HCT116 (cell line): ENCODE results near the gene RAP1GAP2. TPM values are rescaled to one million over a fixed set of nuclear protein-coding genes. Genes with fewer than 3 reads are reported as not detected.

ENCODE experiments used
- ATAC-seq: fragments of 200-7000 bp; cut with Tn5 transposase; 2 replicates; pipeline ENCODE4 v1.9.1; 2020; ENCODE audit warnings: mild to moderate bottlenecking, moderate library complexity
- BruUV-seq: library from RNA; stranded (reverse); fragments of 400-500 nt; replicated peaks from 2 replicates; lab custom pipeline; 2021; lab: Mats Ljungman, UMichigan
- CTCF ChIA-PET: fragments of 300-600 bp; sonication (Branson Sonifier 250); formaldehyde crosslinking; loops from one replicate; lab custom pipeline; 2021; ENCODE audit warnings: antibody characterized with exemption; lab: Charles Lee
- POLR2A ChIA-PET: fragments of 300-600, 350-600 bp; sonication (Branson Sonifier 250); formaldehyde crosslinking; loops from one replicate; lab custom pipeline; 2021; ENCODE audit warnings: antibody characterized with exemption; lab: Charles Lee
- RAD21 ChIA-PET, 2 experiments: fragments of 300-600 bp; sonication (Branson Sonifier 250); formaldehyde crosslinking; loops; one replicate each; lab custom pipeline; 2023; ENCODE audit warnings: low total read pairs in 2 of 2; ENCODE audit not compliant: uncharacterized antibody in 2 of 2, unreplicated experiment in 2 of 2, low non-redundant PET in 1 of 2; lab: Charles Lee
- DNase-seq: peaks from one replicate; pipeline ENCODE4 v3.0.0-alpha.2; 2010; ENCODE audit warnings: low read depth, low spot score
- H2AFZ ChIP-seq: fragments of 200-600 bp; shearing (Covaris generic), sonication (generic); 2 replicates; pipeline ENCODE4 v1.6.1; 2017; ENCODE audit warnings: low read depth, mixed run types, mixed read lengths, antibody characterized with exemption, low read length; ENCODE audit not compliant: poor library complexity, severe bottlenecking
- H3K27ac ChIP-seq: 2 replicates; pipeline ENCODE4 v1.5.1; 2012; ENCODE audit warnings: low read depth, low read length
- H3K27me3 ChIP-seq: fragments of 200-600 bp; sonication (generic); 2 replicates; pipeline ENCODE4 v1.6.1; 2016; ENCODE audit warnings: mixed run types, low read length, mixed read lengths; ENCODE audit not compliant: insufficient read depth
- H3K36me3 ChIP-seq, 2 experiments: fragments of 200-500 bp in 1 of 2; fragments of 200-600 bp in 1 of 2; sonication (Bioruptor generic) in 1 of 2; sonication (generic) in 1 of 2; 2 replicates each; pipeline versions ENCODE4 v1.5.1 to v1.6.1; 2014 to 2016; ENCODE audit warnings: low read length in 2 of 2, inconsistent platforms in 1 of 2, mixed read lengths in 1 of 2, mixed run types in 1 of 2; ENCODE audit not compliant: insufficient read depth in 2 of 2, control insufficient read depth in 1 of 2
- H3K4me1 ChIP-seq, 2 experiments: fragments of 200-600 bp in 1 of 2; sonication (generic) in 1 of 2; 2 replicates each; pipeline versions ENCODE4 v1.5.1 to v1.6.1; 2012 to 2017; ENCODE audit warnings: low read length in 2 of 2, inconsistent platforms in 1 of 2, mild to moderate bottlenecking in 1 of 2, mixed read lengths in 1 of 2, mixed run types in 1 of 2, moderate library complexity in 1 of 2; ENCODE audit not compliant: insufficient read depth in 2 of 2, control insufficient read depth in 1 of 2
- H3K4me2 ChIP-seq: fragments of 200-600 bp; sonication (generic); 2 replicates; pipeline ENCODE4 v1.6.1; 2017; ENCODE audit warnings: mixed run types, low read length, mixed read lengths
- H3K4me3 ChIP-seq, 2 experiments: fragments of 200-600 bp in 1 of 2; sonication (generic) in 1 of 2; replicated peaks in 1 of 2; 2 replicates each; pipeline ENCODE4 v1.5.1; 2011 to 2016; ENCODE audit warnings: low read length in 2 of 2, control low read depth in 1 of 2, low read depth in 1 of 2, mild to moderate bottlenecking in 1 of 2, mixed read lengths in 1 of 2, mixed run types in 1 of 2
- H3K79me2 ChIP-seq: fragments of 200-600 bp; sonication (generic); 2 replicates; pipeline ENCODE4 v1.6.1; 2017; ENCODE audit warnings: mild to moderate bottlenecking, mixed run types, low read length, moderate library complexity, mixed read lengths; ENCODE audit not compliant: insufficient read depth
- H3K9ac ChIP-seq: fragments of 200-600 bp; sonication (generic); 2 replicates; pipeline ENCODE4 v1.6.1; 2016; ENCODE audit warnings: low read length, mixed read lengths
- H3K9me2 ChIP-seq: fragments of 200-600 bp; sonication (generic), shearing (Covaris generic); 2 replicates; pipeline ENCODE4 v1.6.1; 2017; ENCODE audit warnings: mixed run types, mild to moderate bottlenecking, moderate library complexity; ENCODE audit not compliant: insufficient read depth
- H3K9me3 ChIP-seq, 2 experiments: fragments of 200-500 bp in 1 of 2; fragments of 200-600 bp in 1 of 2; sonication (Bioruptor generic) in 1 of 2; sonication (generic) in 1 of 2; 2 replicates each; pipeline ENCODE4 v1.6.1; 2014 to 2017; ENCODE audit warnings: low read length in 2 of 2, mixed read lengths in 2 of 2, inconsistent platforms in 1 of 2, low read depth in 1 of 2, mild to moderate bottlenecking in 1 of 2, mixed run types in 1 of 2, moderate library complexity in 1 of 2; ENCODE audit not compliant: control insufficient read depth in 1 of 2, insufficient read depth in 1 of 2
- H4K20me1 ChIP-seq: fragments of 200-600 bp; sonication (generic), shearing (Covaris generic); 2 replicates; pipeline ENCODE4 v1.6.1; 2017; ENCODE audit warnings: mixed run types, mild to moderate bottlenecking, moderate library complexity; ENCODE audit not compliant: insufficient read depth
- CBX3 ChIP-seq: IDR thresholded peaks from 2 replicates; pipeline ENCODE4 v1.6.1; 2012; ENCODE audit warnings: low read depth
- CEBPB ChIP-seq: IDR thresholded peaks from 2 replicates; pipeline ENCODE4 v1.6.1; 2012; ENCODE audit warnings: low read depth
- CTCF ChIP-seq, 3 experiments: fragments of 200-600 bp in 1 of 3; sonication (generic) in 1 of 3; IDR thresholded peaks in 2 of 3; conservative IDR thresholded peaks in 1 of 3; 2 replicates each; pipeline ENCODE4 v1.5.1; 2012 to 2017; ENCODE audit warnings: low read depth in 2 of 3, low read length in 2 of 3, antibody characterized with exemption in 1 of 3, borderline replicate concordance in 1 of 3, control low read depth in 1 of 3, mild to moderate bottlenecking in 1 of 3, mixed read lengths in 1 of 3, mixed run types in 1 of 3, moderate library complexity in 1 of 3; ENCODE audit not compliant: insufficient read depth in 1 of 3
- EGR1 ChIP-seq: IDR thresholded peaks from 2 replicates; pipeline ENCODE4 v1.6.1; 2012; ENCODE audit warnings: low read depth
- EZH2 ChIP-seq: fragments of 200-600 bp; sonication (generic); IDR thresholded peaks from 2 replicates; pipeline ENCODE4 v1.6.1; 2017; ENCODE audit warnings: antibody characterized with exemption, mixed run types
- EZH2phosphoT487 ChIP-seq: fragments of 200-600 bp; IDR thresholded peaks from 2 replicates; pipeline ENCODE4 v1.6.1; 2018; ENCODE audit warnings: antibody characterized with exemption, borderline replicate concordance
- FOSL1 ChIP-seq: IDR thresholded peaks from 2 replicates; pipeline ENCODE4 v1.6.1; 2012; ENCODE audit warnings: low read depth
- MAX ChIP-seq: IDR thresholded peaks from 2 replicates; pipeline ENCODE4 v1.6.1; 2012
- RAD21 ChIP-seq: IDR thresholded peaks from 2 replicates; pipeline ENCODE4 v1.6.1; 2012; ENCODE audit warnings: low read depth, mild to moderate bottlenecking
- REST ChIP-seq: IDR thresholded peaks from 2 replicates; pipeline ENCODE4 v1.6.1; 2012; ENCODE audit warnings: low read depth
- SIN3A ChIP-seq: IDR thresholded peaks from 2 replicates; pipeline ENCODE4 v1.6.1; 2012; ENCODE audit warnings: low read depth
- SRF ChIP-seq: IDR thresholded peaks from 2 replicates; pipeline ENCODE4 v1.6.1; 2012; ENCODE audit warnings: low read depth
- YY1 ChIP-seq: IDR thresholded peaks from 2 replicates; pipeline ENCODE4 v1.6.1; 2011; ENCODE audit warnings: low read length, low read depth, moderate library complexity, mild to moderate bottlenecking; ENCODE audit not compliant: insufficient replicate concordance; ENCODE audit errors: extremely low read depth
- ZFX ChIP-seq: fragments of 450-650 bp; IDR thresholded peaks from 2 replicates; pipeline ENCODE4 v1.6.1; 2017
- ZNF274 ChIP-seq: fragments of 200-500 bp; sonication (Bioruptor generic); IDR thresholded peaks from 2 replicates; pipeline ENCODE4 v1.6.1; 2014; ENCODE audit warnings: mild to moderate bottlenecking, low read depth, low read length, inconsistent platforms
- intact Hi-C: fragments of 100-400 bp; cut with micrococcal nuclease; formaldehyde crosslinking; loops from 2 replicates; pipeline ENCODE4 v1.10.0; 2022
- total RNA-seq: library from RNA; stranded (reverse); gene quantifications from one replicate; pipeline ENCODE4 v1.2.1, GENCODE V29; 2021; ENCODE audit not compliant: unreplicated experiment
- TF ChIP-seq, protein P1 (sequence below): IDR thresholded peaks from 2 replicates; pipeline ENCODE4 v1.6.1; 2011; ENCODE audit warnings: mild to moderate bottlenecking, low read length, moderate library complexity; ENCODE audit not compliant: insufficient replicate concordance; ENCODE audit errors: extremely low read depth

Gene RAP1GAP2
- total RNA-seq, 1 experiment from 2014 or later: 54.6 TPM

DNA sequence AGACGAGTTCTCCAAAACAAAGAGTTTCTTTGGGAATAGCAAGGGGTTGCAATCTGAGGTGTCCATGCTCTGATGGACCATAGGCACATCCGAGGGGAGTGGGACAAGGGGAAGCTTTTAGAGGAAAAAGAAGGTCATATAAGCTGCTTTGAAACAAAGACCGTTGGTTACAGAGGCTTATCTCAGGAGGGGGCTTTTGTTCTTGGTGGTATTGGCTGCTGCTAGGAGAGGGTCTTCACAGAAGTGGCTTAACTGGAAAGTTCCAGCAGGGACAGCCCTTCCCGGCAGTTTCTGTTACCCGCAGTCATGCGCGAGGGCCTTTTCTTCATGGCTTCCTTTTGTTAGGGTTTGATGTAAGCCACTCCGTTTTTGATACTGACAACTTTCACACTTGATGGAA is 76.0 kb downstream of the RAP1GAP2 start (continued):
- TF ChIP-seq CTCF (IDR thresholded peaks at IDR 0.05 in 2 of 3, conservative IDR thresholded peaks at IDR 0.05 in 1 of 3; ENCODE audit: borderline replicate concordance in 1 of 3, insufficient read depth in 1 of 3, low read depth in 2 of 3, low read length in 2 of 3) (no peak), RAD21 (no peak), REST (no peak), FOSL1 (no peak)

GRCh38 chr17:2874189-2874686 is 78.0 kb downstream of the RAP1GAP2 start:
- no peaks in the 10 kb centered on the region for H3K27me3 ChIP-seq
- intact Hi-C loops: no loop called here
- H3K79me2 ChIP-seq: no peaks in the 10 kb centered on the region
- H3K4me1 ChIP-seq: peaks cover 2 to 17% of the 10 kb centered on the region in 2 experiments; a peak in 3 of 4 replicates
- no peaks in the 10 kb centered on the region for H3K9me3 ChIP-seq
- H3K9me2 ChIP-seq: no peaks in the 10 kb centered on the region
- TF ChIP-seq EGR1 (no peak), ZFX (no peak), CEBPB (no peak), EZH2 (no peak), MAX (no peak), FOSL1 (no peak), YY1 (no peak), EZH2phosphoT487 (no peak), CBX3 (no peak), SRF (no peak), ZNF274 (no peak), SIN3A (no peak)
- TF ChIP-seq, protein P1, sequence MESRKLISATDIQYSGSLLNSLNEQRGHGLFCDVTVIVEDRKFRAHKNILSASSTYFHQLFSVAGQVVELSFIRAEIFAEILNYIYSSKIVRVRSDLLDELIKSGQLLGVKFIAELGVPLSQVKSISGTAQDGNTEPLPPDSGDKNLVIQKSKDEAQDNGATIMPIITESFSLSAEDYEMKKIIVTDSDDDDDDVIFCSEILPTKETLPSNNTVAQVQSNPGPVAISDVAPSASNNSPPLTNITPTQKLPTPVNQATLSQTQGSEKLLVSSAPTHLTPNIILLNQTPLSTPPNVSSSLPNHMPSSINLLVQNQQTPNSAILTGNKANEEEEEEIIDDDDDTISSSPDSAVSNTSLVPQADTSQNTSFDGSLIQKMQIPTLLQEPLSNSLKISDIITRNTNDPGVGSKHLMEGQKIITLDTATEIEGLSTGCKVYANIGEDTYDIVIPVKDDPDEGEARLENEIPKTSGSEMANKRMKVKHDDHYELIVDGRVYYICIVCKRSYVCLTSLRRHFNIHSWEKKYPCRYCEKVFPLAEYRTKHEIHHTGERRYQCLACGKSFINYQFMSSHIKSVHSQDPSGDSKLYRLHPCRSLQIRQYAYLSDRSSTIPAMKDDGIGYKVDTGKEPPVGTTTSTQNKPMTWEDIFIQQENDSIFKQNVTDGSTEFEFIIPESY: no peak
- H2AFZ ChIP-seq: no peak overlapping the region
- H4K20me1 ChIP-seq: no peaks in the 10 kb centered on the region
- ChIA-PET POLR2A (interaction anchor here (1.0 kb wide), 1 partner anchor 9 kb away, joined by 3 read pairs; no protein-coding TSS in a partner anchor), RAD21 (no interaction called here), CTCF (interaction anchor here (2.2 kb wide), 1 partner anchor 26 kb away, joined by 5 read pairs; no protein-coding TSS in a partner anchor)
- DNase-seq (no peak), ATAC-seq (no peak)
- H3K9ac ChIP-seq: no peak overlapping the region
- no peaks in the 10 kb centered on the region for H3K36me3 ChIP-seq
- no peak overlapping the region for H3K4me2 ChIP-seq
- H3K27ac ChIP-seq: no peak overlapping the region
- no peak overlapping the region for H3K4me3 ChIP-seq
- no TSS peak for BruUV-seq
